Islet precursor cell (in vitro differentiated cells): ENCODE measurements around the gene MPST.
A peak's percentile ranks its signal among the peaks of the same experiment; 100 is the strongest.
"Not testable (repeated sequence)": the region's sequence is repeated elsewhere in the genome, so short reads cannot be mapped to it uniquely, and the experiment has no call there.

Experiments
- DNase-seq: peaks from one replicate; pipeline ENCODE4 v3.0.0-alpha.2; 2018

MPST gene

GRCh38 chr22:37019309-37020191, at the start of gene MPST, which contains the start of gene TST:
Gene MPST, plus strand, starts transcription at chr22:37019742. Its CDS starts 95 bp downstream, at chr22:37019837.
Gene TST, minus strand, starts transcription at chr22:37019447. Its CDS starts 715 bp downstream, at chr22:37018732.
- DNase-seq: peak; percentile 85

- no peak for DNase-seq
Observed at GRCh38 chr22:36971341-36972125, 48.0 kb upstream of the MPST start.

- no peak for DNase-seq
Observed at GRCh38 chr22:36976606-36977005, 42.9 kb upstream of the MPST start.

- peak; percentile 64 for DNase-seq
Observed at GRCh38 chr22:36977401-36977861, 42.1 kb upstream of the MPST start.

GRCh38 chr22:36977947-36978660, 41.4 kb upstream of the MPST start:
- DNase-seq: peak; percentile 88

- DNase-seq: no peak
Observed at GRCh38 chr22:36979016-36979910, 40.3 kb upstream of the MPST start.

GRCh38 chr22:36981247-36981775, 38.2 kb upstream of the MPST start:
- no peak for DNase-seq

GRCh38 chr22:36982136-36982535, 37.4 kb upstream of the MPST start:
- DNase-seq: peak; percentile 24

- DNase-seq: no peak
Observed at GRCh38 chr22:36985211-36985889, 34.2 kb upstream of the MPST start.

GRCh38 chr22:36986242-36986821, 33.2 kb upstream of the MPST start:
- no peak for DNase-seq

GRCh38 chr22:36988075-36988832, 31.3 kb upstream of the MPST start:
- DNase-seq: no peak

GRCh38 chr22:36989012-36989411, 30.5 kb upstream of the MPST start:
- DNase-seq: not testable (repeated sequence)

- no peak for DNase-seq
Observed at GRCh38 chr22:36990457-36990856, 29.1 kb upstream of the MPST start.

- DNase-seq: peak; percentile 89
Observed at GRCh38 chr22:36991206-36991605, 28.3 kb upstream of the MPST start.

- DNase-seq: peak; percentile 40
Observed at GRCh38 chr22:36997746-36998145, 21.8 kb upstream of the MPST start.

- no peak for DNase-seq
Observed at GRCh38 chr22:36998620-36999351, 20.8 kb upstream of the MPST start.

GRCh38 chr22:36999463-36999862, 20.1 kb upstream of the MPST start:
- DNase-seq: peak; percentile 51

- DNase-seq: no peak
Observed at GRCh38 chr22:37000676-37001534, 18.6 kb upstream of the MPST start.
